Activated CD4-positive, alpha-beta T cell treated with anti-CD3 and anti-CD28 coated beads for 24 hours (primary cell): ENCODE data around the gene SUPT3H.

Source experiments
- DNase-seq, 2 donors: peaks; one replicate each; pipeline ENCODE4 v3.0.0-alpha.2; 2020; ENCODE audit warnings: low read depth in 2 of 2

Gene SUPT3H

DNA sequence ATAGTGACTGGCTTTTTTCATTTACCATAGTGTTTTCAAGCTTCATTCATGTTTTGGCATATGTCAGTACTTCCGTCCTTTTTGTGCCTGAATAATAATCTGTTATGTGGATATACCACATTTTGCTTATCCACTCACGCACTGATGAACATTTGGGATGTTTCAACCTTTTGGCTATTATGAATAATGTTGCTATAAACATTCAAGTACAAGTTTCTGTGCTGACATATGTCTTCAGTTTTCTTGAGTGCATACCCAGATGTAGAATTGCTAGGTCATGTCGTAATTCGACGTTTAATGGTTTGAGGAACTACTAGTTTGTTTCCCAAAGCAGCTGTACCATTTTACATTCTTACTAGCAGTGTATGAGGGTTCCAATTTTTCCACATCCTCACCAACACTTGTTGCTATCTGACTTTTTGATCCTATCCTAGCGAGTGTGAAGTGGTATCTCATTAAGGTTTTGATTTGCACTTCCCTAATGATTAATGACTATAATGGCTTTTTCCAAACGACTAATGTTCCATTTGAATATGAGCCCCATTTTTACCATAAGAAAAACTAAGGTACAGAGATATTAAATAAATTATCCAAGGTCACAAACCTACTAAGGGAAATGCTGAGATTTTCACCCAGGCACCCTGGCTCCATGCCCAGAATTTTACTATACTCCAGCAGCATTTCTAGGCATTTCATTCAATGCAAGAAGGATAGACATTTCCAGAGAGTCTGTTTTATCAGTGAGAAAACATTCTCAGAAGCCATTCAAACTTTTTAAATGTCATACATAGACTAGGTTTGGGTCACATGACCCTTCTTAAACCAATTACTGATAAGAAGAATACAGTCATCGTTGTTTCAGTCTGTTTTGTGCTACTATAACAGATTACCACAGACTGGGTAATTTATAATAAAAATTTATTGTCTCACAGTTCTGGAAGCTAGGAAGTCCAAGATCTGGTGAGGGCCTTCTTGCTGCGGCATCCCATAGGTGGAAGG is 120.7 kb downstream of the SUPT3H start:
- no peak for DNase-seq

DNA sequence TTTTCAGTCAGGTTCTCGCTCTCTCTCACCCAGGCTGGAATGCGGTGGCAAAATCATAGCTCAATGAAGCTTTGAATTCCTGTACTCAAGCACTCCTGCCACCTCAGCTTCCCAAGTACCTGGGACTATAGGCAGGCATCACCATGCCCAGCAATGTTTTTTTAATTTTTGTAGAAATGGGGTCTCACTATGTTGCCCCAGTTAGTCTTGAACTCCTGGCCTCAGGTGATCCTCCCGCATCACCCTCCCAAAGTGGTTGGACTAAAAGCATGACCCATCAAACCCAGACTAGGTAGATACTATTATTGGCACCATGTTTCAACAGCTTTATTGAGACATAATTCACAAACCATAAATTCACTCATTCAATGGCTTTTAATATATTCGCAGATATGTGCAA is 122.3 kb downstream of the SUPT3H start:
- DNase-seq: no peak

DNA sequence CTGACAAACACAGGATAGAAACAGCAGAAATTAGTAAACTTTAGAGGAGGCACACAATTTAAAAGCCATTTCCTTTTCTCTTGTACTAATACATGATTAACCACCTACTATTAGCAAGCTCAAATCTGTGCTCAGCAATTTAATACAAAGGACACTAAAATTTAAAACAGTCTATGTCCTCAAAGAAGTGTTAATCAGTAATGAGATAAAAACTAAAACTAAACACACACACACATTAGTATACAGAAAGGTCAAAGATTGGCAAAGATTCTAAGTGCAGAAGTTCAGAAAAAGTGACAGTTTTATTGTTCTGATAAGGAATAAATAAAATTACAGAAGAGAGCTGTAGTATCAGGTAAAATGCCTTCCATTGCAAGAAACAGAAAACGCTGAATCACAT is 123.5 kb downstream of the SUPT3H start:
- no peak for DNase-seq

DNA sequence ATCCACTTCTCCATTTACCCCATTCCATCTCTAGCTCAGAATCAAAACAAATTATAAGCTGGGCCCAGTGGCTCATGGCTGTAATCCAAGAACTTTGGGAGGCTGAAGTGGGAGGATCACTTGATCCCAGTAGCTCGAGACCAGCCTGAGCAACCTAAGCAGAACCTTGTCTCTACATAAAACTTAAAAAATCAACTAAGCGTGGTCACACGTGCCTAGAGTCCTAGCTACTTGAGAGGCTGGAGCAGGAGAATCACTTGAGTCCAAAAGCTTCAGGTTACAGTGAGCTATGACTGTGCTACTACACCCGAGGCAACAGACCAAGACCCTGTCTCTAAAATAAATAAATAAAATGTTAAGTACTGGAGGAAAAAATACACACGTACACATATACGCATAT is 124.3 kb downstream of the SUPT3H start:
- no peak for DNase-seq

DNA sequence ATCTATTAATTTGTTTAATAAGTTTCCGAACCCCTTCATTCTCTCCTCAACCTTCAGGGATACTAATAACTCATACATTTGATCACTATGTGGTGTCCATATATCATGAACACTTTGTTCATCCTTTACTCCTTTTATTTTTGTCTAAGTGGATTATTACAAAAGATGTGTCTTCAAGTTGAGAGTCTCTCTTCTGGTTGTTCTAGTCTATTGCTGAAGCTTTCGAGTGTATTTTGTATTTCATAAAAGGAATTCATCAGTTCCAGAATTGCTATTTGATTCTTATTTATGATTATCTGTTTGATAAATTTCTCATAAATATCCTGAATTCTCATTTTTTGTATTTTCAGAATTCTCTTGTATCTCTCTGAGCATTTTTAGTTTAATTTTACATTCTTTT is 146.1 kb downstream of the SUPT3H start:
- no peak for DNase-seq

DNA sequence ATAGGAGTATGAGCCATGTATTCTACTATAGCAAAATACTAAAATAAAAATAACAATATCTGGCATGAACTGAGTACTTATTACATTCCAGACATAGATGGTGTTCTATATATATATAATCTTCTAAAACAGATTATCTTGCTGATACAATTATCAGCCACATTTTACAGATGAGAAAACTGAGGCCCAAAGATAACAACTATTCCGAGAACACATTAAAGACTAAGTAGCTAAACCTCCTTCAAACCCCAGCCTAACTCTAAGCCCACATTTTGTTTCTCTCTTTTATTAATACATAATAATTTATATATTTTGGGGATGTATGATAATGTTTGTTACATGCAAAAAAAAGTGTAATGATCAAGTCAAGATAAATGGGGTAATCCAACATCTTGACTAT is 148.3 kb downstream of the SUPT3H start:
- no peak for DNase-seq

DNA sequence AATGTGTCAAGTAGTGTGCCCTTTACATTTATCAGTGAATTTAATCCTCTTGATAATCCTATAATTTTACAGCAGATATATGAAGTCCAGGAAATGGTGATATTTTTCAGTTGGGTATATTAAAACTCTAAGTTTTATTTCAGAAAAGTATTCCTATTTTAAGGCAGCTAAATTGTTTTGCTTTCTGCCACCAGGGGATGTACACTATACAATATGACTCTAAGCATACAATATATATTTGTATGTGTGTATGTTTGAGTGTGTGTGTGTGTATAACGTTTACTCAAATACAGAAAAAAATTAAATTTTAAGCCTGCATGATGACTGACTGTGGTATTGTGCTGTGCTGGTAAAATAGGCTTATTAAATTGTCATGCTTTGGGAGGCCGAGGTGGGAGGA is 151.7 kb downstream of the SUPT3H start:
- no peak for DNase-seq

DNA sequence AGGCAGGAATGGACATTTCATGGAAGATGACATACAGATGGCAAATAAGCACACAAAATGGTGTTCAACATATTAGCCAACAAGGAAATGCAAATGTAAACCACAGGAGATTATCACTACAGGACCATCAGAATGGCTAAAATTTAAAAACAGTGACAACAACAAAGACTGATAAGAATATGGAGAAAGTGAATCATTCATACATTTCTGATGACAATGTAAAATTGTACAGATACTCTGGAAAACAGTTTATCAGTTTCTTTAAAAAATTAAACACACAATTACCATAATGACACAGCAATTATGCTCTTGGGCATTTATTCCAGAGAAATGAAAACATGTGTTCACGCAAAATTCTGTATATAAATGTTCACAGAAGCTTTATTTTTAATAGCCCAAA is 155.4 kb downstream of the SUPT3H start:
- DNase-seq: no peak

DNA sequence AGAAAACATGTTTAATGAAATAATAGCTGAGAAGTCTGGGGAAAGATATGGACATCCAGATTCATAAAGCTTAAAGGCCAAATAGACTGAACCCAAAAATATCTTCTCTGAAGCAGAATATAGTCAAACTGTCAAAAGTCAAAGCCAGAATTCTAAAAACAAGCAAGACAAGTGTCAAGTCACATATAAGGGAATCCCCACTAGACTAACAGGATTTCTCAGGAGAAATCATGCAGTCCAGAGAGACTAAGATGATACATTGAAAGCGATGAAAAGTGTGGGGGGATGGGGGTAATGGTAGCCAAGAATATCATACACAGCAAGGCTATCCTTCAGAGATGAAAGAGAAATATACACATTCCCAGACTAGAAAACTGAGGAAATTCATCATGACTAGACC is 162.0 kb downstream of the SUPT3H start:
- DNase-seq: no peak

DNA sequence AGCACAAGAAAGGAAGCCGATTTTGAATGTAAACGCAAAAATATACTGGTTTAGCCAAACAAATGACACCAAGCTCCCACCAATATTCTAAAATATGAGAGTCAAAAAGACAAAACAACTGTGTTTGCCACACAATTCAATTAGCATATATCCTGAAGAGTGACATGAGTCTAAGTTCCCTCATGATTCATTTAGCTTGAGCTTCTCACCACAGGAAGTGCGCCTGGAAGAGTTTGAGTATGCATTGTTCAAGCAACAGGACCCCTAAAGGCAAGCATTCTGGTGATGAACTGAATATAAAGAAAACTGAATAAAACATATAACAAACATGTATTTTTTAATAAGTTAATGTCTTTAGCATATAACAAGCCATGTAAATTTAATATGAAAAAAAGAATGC is 164.8 kb downstream of the SUPT3H start:
- no peak for DNase-seq

DNA sequence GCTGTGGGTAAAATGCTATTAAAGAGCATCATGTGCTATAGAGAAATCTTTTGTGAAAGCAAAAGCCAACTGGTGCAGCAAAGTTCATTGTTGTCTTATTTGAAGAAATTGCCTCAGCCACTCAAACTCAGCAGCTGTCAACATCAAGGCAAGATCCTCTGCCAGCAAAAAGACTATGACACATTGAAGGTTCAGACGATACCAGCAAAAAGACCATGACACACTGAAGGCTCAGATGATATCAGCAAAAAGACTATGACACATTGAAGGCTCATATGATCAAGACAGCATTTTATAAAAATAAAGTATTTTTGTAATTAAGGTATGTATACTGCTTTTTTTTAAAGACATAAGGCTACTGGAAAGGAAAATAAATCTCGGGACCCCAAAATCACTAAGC is 168.0 kb downstream of the SUPT3H start:
- DNase-seq: no peak

DNA sequence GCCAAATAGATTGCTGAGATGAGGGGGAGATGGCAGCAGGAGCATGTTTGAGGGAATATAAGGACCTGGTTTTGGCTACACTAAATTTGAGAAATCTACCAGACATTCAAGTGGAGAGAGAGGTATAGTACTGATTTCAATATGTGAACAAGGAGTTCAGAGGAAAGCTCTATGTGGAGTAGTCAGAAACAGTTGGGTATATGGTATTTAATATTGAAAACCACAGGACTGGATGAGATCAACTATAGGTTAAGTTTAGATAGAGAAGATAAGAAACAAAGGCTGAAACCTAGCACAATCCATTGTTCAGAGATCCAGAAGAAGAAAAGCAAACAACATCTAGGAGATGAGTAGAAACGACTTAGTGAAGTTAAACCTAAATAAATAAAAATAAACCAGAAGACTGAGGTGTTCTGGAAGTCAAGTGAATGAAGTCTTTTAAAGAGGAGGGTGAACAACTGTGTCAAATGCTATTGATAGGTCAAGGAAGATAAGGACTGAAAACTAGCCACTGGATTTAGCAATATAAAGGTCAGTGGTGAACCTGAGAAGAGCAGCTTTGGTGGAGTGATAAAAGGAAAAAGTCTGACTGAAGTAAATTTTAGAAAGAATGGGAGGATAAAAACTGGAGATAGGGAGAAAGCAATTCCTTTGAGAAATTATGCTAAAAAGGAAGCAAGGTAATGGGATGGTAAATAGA is 170.8 kb downstream of the SUPT3H start:
- DNase-seq: no peak

DNA sequence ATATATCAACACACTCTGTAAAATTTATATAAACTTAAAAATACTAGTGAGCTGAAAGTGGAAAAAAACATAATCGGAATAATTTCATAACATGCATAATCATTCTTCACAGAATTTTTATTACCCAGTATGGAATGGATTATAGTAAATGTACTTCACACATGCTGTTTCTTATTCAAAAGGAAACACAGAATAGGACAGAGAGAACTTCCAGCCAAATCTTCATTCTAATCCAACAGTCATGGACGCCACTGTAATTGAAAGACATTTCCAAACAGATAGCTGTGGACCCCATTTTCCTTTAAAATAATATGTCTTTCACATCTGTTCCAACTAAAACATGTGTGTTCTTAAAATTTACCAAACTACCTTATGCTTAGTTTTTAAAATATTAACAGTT is 176.2 kb downstream of the SUPT3H start:
- DNase-seq: no peak

DNA sequence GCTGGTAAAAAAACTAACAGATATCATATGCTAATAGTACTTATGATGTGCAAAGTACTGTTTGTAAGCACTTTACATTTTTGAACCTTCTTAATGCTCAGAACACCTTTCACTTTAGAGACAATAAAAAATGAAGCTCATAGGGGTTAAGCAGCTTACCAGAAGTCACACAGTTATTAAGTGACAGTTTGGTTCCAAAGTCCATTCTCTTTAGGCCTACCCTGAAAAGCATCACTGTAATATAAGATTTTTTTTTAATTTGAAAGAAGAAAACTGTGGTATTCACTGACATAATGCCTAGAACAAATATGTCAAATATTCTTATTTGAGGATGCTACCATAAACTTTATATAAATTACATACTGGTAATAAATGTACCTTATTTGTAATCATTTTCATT is 177.2 kb downstream of the SUPT3H start:
- DNase-seq: no peak

DNA sequence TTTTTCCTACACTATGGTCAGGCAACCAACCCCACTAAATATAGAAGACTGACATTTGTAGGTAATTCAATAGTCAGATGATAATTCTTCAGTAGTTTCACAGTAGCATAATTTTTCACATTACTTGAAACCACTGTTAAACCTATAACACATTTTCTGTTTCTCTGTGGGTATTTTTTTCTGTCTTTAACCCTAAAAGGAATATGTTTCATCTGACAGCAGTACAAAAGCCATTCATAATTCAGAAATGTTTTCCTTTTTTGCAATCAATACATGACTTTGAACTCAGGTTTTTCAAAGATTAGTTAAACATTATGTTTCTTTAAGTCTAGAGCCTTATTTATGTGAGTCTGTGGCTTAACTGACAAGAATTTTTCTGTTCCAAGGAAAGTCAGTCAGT is 178.2 kb downstream of the SUPT3H start:
- no peak for DNase-seq

DNA sequence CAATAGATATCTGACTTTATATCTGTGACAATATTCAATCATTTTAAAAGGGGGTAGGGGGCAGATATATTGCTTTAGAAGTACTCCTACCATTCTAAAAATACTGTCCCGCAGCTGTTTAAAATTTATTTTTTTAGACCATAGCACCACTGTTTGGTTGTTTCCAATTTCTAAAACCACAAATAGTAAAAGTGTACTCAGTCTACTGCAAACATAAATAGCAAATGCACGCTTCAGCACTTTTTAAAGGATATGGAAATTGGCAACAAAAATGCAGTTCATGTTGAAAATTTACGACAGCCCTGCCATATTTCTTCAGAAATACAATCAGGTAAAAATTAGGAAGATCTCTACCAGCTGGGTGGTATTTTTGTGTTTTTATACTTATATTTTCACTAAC is 181.6 kb downstream of the SUPT3H start:
- DNase-seq: no peak

DNA sequence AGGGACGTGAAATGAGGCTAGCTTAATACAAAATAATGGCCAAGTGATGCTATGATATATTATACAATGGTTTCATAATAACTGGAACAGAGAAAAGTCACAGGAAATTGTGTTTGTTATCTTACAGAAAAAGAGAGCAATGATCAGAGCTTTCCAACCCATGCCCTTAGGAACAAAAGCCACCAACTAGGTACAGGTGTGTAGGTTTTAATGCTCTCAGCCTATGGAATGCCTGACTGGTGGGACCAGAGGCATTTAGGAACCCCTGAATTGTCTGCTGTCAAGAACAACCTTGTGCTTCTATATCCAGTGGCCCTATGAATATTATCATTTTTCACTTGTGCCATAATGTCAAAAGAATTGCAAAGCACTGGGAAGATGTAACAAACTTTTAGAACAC is 182.6 kb downstream of the SUPT3H start:
- DNase-seq: no peak

DNA sequence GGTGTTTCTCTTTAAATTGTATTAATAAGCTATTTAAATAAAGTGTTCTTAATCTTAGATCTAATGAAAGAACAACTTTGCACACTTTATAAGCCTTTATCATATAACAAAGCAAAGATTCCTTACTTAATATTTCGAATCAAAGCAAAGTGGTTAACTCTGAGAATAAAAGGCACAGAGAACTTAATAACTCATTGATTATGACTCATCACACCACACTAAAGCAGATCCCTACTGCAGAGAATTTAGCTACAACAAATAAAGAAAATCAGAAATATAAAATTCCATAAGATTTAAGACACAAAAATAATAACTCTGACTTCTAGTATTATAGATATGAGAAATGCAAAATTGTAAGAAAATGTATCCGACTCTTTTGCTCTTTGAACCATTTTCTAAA is 185.2 kb downstream of the SUPT3H start:
- DNase-seq: no peak

DNA sequence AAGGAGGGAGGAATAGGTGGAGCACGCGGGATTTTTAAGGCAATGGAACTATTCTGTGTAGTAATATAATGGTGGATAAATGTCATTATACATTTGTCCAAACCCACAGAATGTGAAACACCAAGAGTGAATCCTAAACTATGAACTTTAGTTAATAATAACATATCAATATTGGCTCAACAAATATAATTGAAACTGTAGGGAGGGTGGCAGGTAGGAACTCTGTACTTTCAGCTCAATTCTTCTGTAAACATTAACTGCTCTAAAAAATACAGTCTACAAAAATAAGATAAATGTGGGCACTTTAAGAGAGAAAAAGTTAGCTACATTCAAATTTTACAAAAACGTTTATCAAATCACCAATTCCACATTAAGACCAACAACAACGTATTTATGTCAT is 186.3 kb downstream of the SUPT3H start:
- no peak for DNase-seq

DNA sequence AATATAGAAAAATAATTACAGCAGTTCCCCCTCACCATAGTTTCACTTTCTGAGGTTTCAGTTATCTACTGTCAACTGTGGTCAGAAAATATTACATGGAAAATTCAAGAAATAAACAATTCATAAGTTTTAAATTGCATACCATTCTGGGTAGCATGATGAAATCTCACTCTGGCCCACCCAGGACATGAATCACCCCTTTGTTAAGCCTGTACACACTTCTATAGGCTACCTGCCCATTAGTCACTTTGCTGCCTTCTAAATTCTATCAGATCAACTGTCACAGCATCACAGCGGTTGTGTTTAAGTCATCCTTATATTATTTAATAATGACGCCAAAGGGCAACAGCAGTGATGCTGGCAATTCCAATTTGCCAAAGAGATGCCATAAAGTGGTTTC is 189.9 kb downstream of the SUPT3H start:
- DNase-seq: no peak

DNA sequence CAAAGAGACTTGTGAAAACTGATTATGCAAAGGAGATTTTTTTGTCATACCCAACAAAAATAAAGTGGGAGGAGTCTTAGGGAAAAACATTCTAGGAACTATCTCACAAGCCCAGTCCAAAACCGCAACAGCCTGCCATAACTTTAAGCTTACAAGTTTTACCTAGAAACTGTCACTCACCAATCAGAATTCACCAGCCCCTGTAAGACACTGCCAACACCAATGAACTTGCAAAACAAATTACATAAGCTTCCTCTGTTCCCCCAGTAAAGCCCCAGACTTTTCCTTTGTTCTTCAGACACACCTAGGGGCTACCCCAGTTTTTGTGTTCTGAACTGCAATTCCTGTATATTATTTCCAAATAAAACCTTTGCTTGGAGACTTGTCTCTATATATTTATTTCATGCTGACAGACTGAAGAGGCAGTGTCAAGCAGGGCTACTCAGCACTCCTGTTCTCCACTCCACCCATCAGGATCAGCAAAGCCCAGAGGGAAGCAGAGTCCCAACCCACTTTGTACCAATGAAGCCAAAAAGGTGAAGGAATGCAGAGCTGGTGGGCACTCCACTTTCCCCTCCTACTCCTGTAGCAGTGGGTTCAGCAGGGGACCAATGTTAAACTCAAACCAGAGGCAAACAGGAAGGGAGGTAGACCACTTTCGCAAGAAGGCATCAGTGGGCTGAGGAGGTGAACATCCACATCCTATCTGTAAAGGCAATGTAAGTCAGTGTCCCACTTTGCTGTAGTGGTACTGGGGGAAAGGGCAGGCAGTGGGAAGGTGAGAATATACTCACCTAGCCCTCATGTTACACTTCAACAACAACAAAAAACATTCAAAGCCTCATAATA is 192.1 kb downstream of the SUPT3H start:
- DNase-seq: no peak

DNA sequence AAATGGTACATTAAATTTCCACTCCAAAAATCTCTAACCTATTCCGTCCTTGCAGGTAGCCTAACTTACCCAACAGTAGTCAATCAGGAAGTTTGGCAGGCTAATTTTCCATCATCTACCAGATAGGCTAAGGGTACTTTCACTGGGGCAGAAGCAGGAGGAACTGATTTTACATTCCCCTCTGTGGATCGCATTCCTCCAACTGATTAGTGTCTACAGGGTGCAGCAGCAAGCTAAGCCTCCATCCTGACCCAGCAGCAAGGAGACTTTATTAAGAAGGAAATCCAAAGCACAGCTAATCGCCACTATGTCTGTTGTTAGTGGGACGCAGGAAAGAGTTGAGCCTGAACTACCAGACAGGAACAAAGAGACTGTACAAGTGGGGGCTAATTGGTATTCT is 192.8 kb downstream of the SUPT3H start:
- DNase-seq: no peak
